HepG2 (cell line): Measurements from ENCODE around the gene PRAMEF20.
"Not testable (repeated sequence)": the region's sequence is repeated elsewhere in the genome, so short reads cannot be mapped to it uniquely, and the experiment has no call there.

Source experiments
- EP300 ChIP-seq, 3 experiments: sonication (generic) in 1 of 3; formaldehyde crosslinking in 1 of 3; IDR thresholded peaks; 2 replicates each; pipeline versions ENCODE4 v1.5.1 to v1.6.1; 2011 to 2020; ENCODE audit warnings: low read depth in 2 of 3, low read length in 2 of 3, borderline replicate concordance in 1 of 3, improper control_type of control experiment in 1 of 3, mild to moderate bottlenecking in 1 of 3, missing genetic modification reagents in 1 of 3, moderate library complexity in 1 of 3
- GMEB1 ChIP-seq: sonication (generic); formaldehyde crosslinking; IDR thresholded peaks from 2 replicates; pipeline ENCODE4 v1.5.1; 2020; ENCODE audit warnings: missing genetic modification reagents, mild to moderate bottlenecking, borderline replicate concordance
- JDP2 ChIP-seq: sonication (generic); formaldehyde crosslinking; IDR thresholded peaks from 2 replicates; pipeline ENCODE4 v1.8.1; 2022; ENCODE audit warnings: missing genetic modification reagents, borderline replicate concordance
- NCOA2 ChIP-seq: sonication (generic); formaldehyde crosslinking; IDR thresholded peaks from 2 replicates; pipeline ENCODE4 v1.8.0; 2022; ENCODE audit warnings: inconsistent platforms
- POLR2A ChIP-seq, 2 experiments: IDR thresholded peaks; 2 replicates each; pipeline ENCODE4 v1.6.1; 2011; ENCODE audit warnings: low read depth in 2 of 2, low read length in 2 of 2, mild to moderate bottlenecking in 1 of 2, moderate library complexity in 1 of 2; ENCODE audit not compliant: insufficient read depth in 1 of 2
- POLR2G ChIP-seq: fragments of 200-400 bp; formaldehyde crosslinking; IDR thresholded peaks from 2 replicates; pipeline ENCODE4 v1.6.1; 2018; ENCODE audit warnings: mild to moderate bottlenecking, low read depth, low read length, moderate library complexity

- TF ChIP-seq EP300 (IDR thresholded peaks at IDR 0.05; ENCODE audit: low read depth in 2 of 2, low read length in 2 of 2); EP300 (CRISPR knock-in tag; IDR thresholded peaks at IDR 0.05; ENCODE audit: borderline replicate concordance); POLR2G; JDP2 (CRISPR knock-in tag); POLR2A (IDR thresholded peaks at IDR 0.05; ENCODE audit: insufficient read depth in 1 of 2, low read depth in 2 of 2, low read length in 2 of 2); NCOA2 (CRISPR knock-in tag); GMEB1: not testable (repeated sequence)
These were observed 29.0 kb downstream of the PRAMEF20 start for GRCh38 chr1:13439104-13439783.
